ENCODE results near the gene TANC1.

DNA sequence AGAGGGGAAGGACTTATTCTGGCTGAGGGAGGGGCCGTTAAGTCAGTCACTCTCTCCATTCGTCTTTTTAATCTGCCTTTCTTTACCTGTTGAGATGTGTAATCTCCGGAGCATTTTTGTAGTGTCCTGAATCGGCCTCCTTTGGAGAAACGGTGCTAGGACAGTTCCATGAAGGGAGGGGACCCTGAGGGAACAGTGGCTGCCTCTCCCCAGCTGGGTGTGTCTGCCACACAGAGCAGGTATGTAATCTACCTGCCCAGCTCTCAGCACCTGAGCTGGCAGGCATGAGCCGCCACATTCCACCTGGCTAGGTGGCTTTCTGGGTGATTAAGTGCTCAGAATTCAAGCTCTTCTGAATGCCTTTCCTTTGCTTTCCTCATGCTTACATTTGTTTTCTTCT is 186.9 kb downstream of the TANC1 start:
- TF ChIP-seq POLR2A (IDR thresholded peaks at IDR 0.05; ENCODE audit: low read depth, low read length) (no peak), TAF1 (IDR thresholded peaks at IDR 0.05; ENCODE audit: borderline replicate concordance, low read depth, low read length) (no peak), POLR2AphosphoS5 (IDR thresholded peaks at IDR 0.05; ENCODE audit: low read depth, low read length) (no peak)

All from GM12892 (cell line).